Transverse colon (tissue), 4 donors: ENCODE data around the gene LKAAEAR1. TPM values are rescaled to one million over a fixed set of nuclear protein-coding genes. Genes with fewer than 3 reads are reported as not detected.

ENCODE experiments used
- DNase-seq: peaks from one replicate; pipeline ENCODE4 v3.0.0-alpha.2; 2019
- H3K27ac ChIP-seq, 4 donors: fragments of 200-600 bp; sonication (generic); 2 replicates each; pipeline ENCODE4 v1.5.1; 2016 to 2018; ENCODE audit warnings: inconsistent platforms in 4 of 4
- H3K27me3 ChIP-seq: fragments of 200-600 bp; sonication (generic); 2 replicates; pipeline ENCODE4 v1.5.1; 2017; ENCODE audit warnings: inconsistent platforms
- H3K36me3 ChIP-seq, 4 donors: fragments of 200-600 bp; sonication (generic); 2 replicates each; pipeline ENCODE4 v1.5.1; 2017 to 2019; ENCODE audit warnings: inconsistent platforms in 4 of 4
- H3K4me1 ChIP-seq, 4 donors: fragments of 200-600 bp; sonication (generic); 2 replicates each; pipeline ENCODE4 v1.5.1; 2017 to 2020; ENCODE audit warnings: inconsistent platforms in 4 of 4
- H3K4me3 ChIP-seq, 4 donors: fragments of 200-600 bp; sonication (generic); 1 replicate in 1 of 4; 2 replicates in 3 of 4; pipeline versions ENCODE4 v1.5.1 to v1.6.1; 2017 to 2019; ENCODE audit warnings: inconsistent platforms in 4 of 4
- H3K9me3 ChIP-seq, 2 donors: fragments of 200-600 bp; sonication (generic); 2 replicates each; pipeline ENCODE4 v1.5.1; 2017 to 2019; ENCODE audit warnings: inconsistent platforms in 2 of 2
- EP300 ChIP-seq: sonication (generic); formaldehyde crosslinking; IDR thresholded peaks from one replicate; pipeline ENCODE4 v1.6.1; 2017; ENCODE audit warnings: antibody characterized with exemption, low read depth
- POLR2A ChIP-seq: fragments of 450-650 bp; IDR thresholded peaks from one replicate; pipeline ENCODE4 v1.6.1; 2016; ENCODE audit warnings: antibody characterized with exemption, mild to moderate bottlenecking, moderate library complexity
- POLR2AphosphoS5 ChIP-seq, 3 donors: sonication (generic); formaldehyde crosslinking; IDR thresholded peaks; one replicate each; pipeline ENCODE4 v1.6.1; 2016; ENCODE audit warnings: antibody characterized with exemption in 3 of 3
- WGBS, 2 donors: methylation state at CpG; one replicate each; pipeline ENCODE4 v1.1.5; 2018; ENCODE audit warnings: low coverage in 1 of 2; 5-methylcytosine and 5-hydroxymethylcytosine counted together
- in situ Hi-C, 4 donors: fragments of 200-750 bp; cut with MboI; loops; one replicate each; pipeline versions ENCODE4 v1.15.0 to v1.15.1; 2017; ENCODE audit warnings: low sequenced_read_pairs in 3 of 4, low pct_ligation_motif_present in 1 of 4, low pct_unique_long_range_greater_than_20kb in 1 of 4
- intact Hi-C: fragments of 100-400 bp; cut with DNase I; formaldehyde crosslinking; loops from one replicate; pipeline ENCODE4 v1.15.1; 2023; ENCODE audit warnings: low total_unique reads
- total RNA-seq, 4 donors: library from RNA; depleted of rRNA; stranded (reverse); fragments of >200 nt; gene quantifications; one replicate each; pipeline ENCODE4 v1.1.0, GENCODE V29; 2016
- TF ChIP-seq, protein P1 (sequence below), 5 experiments: fragments of 200-600 bp in 3 of 5; fragments of 450-650 bp in 2 of 5; sonication (generic) in 3 of 5; IDR thresholded peaks; 1 replicate in 2 of 5; 2 replicates in 3 of 5; pipeline ENCODE4 v1.5.1; 2016 to 2017; ENCODE audit warnings: antibody characterized with exemption in 5 of 5, inconsistent platforms in 3 of 5, mild to moderate bottlenecking in 2 of 5, moderate library complexity in 1 of 5

LKAAEAR1 gene
- total RNA-seq, 4 donors from 2014 or later, result not detected

DNA sequence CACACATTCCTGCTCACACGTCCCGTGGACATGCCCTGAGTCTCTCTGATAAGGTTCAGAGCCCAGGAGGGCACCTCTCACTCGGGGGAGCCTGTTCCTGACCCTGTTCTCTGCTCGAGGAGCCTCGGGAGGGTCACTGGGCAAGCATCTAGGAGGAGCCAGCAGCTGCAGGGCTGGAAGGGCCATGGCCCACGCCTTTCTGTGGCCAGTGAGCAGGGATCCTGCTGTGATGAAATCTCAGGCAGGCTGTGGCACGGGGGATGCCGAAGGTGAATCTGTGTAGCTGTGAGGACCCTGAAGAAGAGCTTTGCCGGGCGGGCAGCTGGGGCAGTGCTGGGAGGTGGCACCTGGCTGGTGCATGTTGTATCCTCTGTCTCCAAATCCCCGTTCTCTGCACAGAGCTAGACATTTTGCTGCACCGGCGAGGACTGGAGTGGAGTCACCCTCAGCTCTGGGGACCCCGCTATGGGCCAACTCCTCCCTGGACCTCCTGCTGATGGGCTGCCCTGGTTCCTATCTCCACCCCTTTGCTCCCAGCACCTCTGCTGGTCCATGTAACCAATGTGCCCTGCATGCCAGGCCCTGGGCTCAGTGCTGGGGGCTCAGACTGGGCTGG is 30.3 kb upstream of the LKAAEAR1 start:
- intact Hi-C loops (loop anchor here (5.0 kb wide), 1 partner anchor 77 kb away; the partner anchor contains the start of gene C20orf204), in situ Hi-C loops (no loop called here)
- Histone ChIP-seq H3K27me3 (no peaks in the 10 kb centered on the region), H3K36me3 (no peaks in the 10 kb centered on the region), H3K27ac (no peak overlapping the region), H3K9me3 (no peaks in the 10 kb centered on the region), H3K4me3 (no peak overlapping the region), H3K4me1 (no peaks in the 10 kb centered on the region)
- 76% methylated on average over 14 of the region's 14 CpGs; no CpG with 5 or more reads in 1 of the 2 donors for WGBS, 2 donors
- DNase-seq, result peak; percentile 3
- TF ChIP-seq, protein P1, sequence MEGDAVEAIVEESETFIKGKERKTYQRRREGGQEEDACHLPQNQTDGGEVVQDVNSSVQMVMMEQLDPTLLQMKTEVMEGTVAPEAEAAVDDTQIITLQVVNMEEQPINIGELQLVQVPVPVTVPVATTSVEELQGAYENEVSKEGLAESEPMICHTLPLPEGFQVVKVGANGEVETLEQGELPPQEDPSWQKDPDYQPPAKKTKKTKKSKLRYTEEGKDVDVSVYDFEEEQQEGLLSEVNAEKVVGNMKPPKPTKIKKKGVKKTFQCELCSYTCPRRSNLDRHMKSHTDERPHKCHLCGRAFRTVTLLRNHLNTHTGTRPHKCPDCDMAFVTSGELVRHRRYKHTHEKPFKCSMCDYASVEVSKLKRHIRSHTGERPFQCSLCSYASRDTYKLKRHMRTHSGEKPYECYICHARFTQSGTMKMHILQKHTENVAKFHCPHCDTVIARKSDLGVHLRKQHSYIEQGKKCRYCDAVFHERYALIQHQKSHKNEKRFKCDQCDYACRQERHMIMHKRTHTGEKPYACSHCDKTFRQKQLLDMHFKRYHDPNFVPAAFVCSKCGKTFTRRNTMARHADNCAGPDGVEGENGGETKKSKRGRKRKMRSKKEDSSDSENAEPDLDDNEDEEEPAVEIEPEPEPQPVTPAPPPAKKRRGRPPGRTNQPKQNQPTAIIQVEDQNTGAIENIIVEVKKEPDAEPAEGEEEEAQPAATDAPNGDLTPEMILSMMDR (IDR thresholded peaks at IDR 0.05), result no peak
- TF ChIP-seq POLR2A (no peak), EP300 (no peak), POLR2AphosphoS5 (IDR thresholded peaks at IDR 0.05) (no peak)

GRCh38 chr20:64113796-64114355 is 29.7 kb upstream of the LKAAEAR1 start:
- TF ChIP-seq POLR2A (no peak), EP300 (no peak), POLR2AphosphoS5 (IDR thresholded peaks at IDR 0.05) (no peak)
- TF ChIP-seq, protein P1 (IDR thresholded peaks at IDR 0.05), result no peak
- Histone ChIP-seq H3K27ac (no peak overlapping the region), H3K27me3 (peaks cover 2% of the 10 kb centered on the region), H3K4me3 (no peak overlapping the region), H3K9me3 (no peaks in the 10 kb centered on the region), H3K4me1 (no peaks in the 10 kb centered on the region), H3K36me3 (no peaks in the 10 kb centered on the region)
- DNase-seq, result peak; percentile 2
- in situ Hi-C loops, result no loop called here
- WGBS, 2 donors, result 53 to 78% methylated on average over 2 to 13 of the region's 13 CpGs
- intact Hi-C loops, result loop anchor here (5.0 kb wide), 1 partner anchor 77 kb away; the partner anchor contains the start of gene C20orf204

DNA sequence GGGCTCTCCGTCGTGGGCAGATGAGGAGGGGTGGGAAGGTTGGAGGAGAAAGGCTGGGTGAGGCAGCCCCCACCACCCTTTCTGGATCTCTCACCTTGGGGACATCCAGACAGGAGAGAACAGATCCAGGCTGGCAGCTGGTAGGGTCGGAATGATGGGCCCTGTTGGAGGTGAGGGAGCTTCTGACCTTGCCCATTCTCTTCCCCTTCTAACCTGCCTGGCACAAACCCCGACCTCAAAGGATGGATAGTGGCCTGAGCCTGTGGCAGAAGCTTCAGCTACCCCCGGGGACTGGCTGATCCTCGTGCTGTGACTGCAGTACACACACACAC is 29.2 kb upstream of the LKAAEAR1 start:
- Histone ChIP-seq H3K27ac (no peak overlapping the region), H3K9me3 (no peaks in the 10 kb centered on the region), H3K36me3 (no peaks in the 10 kb centered on the region), H3K4me3 (no peak overlapping the region), H3K4me1 (no peaks in the 10 kb centered on the region), H3K27me3 (peaks cover 2% of the 10 kb centered on the region)
- WGBS, 2 donors, result 51 to 70% methylated on average over 3 to 6 of the region's 6 CpGs
- no peak for TF ChIP-seq EP300
- no peak for TF ChIP-seq POLR2A
- TF ChIP-seq, protein P1 (IDR thresholded peaks at IDR 0.05), result no peak
- TF ChIP-seq POLR2AphosphoS5 (IDR thresholded peaks at IDR 0.05), result no peak
- DNase-seq, result peak; percentile 1
- intact Hi-C loops (loop anchor here (5.0 kb wide), 1 partner anchor 76 kb away; the partner anchor contains the start of gene C20orf204), in situ Hi-C loops (no loop called here)

- intact Hi-C loops (loop anchor here (5.0 kb wide), 1 partner anchor 76 kb away; the partner anchor contains the start of gene C20orf204), in situ Hi-C loops (no loop called here)
- 78% methylated on average over 18 of the region's 18 CpGs; no CpG with 5 or more reads in 1 of the 2 donors for WGBS, 2 donors
Observed at GRCh38 chr20:64112691-64113443, 28.7 kb upstream of the LKAAEAR1 start.

More at GRCh38 chr20:64112691-64113443, 28.7 kb upstream of the LKAAEAR1 start:
- H3K27me3 ChIP-seq, result peaks cover 2% of the 10 kb centered on the region
- H3K9me3 ChIP-seq, result no peaks in the 10 kb centered on the region
- peak; percentile 2 for DNase-seq
- no peaks in the 10 kb centered on the region for H3K36me3 ChIP-seq
- no peaks in the 10 kb centered on the region for H3K4me1 ChIP-seq
- H3K4me3 ChIP-seq, result no peak overlapping the region
- TF ChIP-seq POLR2A, result no peak
- no peak for TF ChIP-seq POLR2AphosphoS5 (IDR thresholded peaks at IDR 0.05)
- no peak for TF ChIP-seq EP300
- H3K27ac ChIP-seq, result no peak overlapping the region
